Left kidney (tissue), 2 donors: Measurements from ENCODE around the gene PITPNM3. TPM values are rescaled to one million over a fixed set of nuclear protein-coding genes. Genes with fewer than 3 reads are reported as not detected.

Experiments used
- DNase-seq: peaks from one replicate; pipeline ENCODE4 v3.0.0-alpha.2; 2013
- polyA plus RNA-seq: library from polyadenylated mRNA; unstranded; fragments of 120-200 nt; gene quantifications from one replicate; pipeline ENCODE4 v1.2.1, GENCODE V29; 2013; ENCODE audit not compliant: insufficient read length

The PITPNM3 gene
- polyA plus RNA-seq, 1 donor, result 8.0 TPM

- no peak for DNase-seq
Observed at GRCh38 chr17:6551869-6552531, 4.4 kb downstream of the PITPNM3 start.

GRCh38 chr17:6551356-6551755, 5.0 kb downstream of the PITPNM3 start:
- no peak for DNase-seq

- DNase-seq, result no peak
Observed at GRCh38 chr17:6549384-6550036, 6.8 kb downstream of the PITPNM3 start.

GRCh38 chr17:6548578-6549330, 7.6 kb downstream of the PITPNM3 start:
- no peak for DNase-seq

GRCh38 chr17:6548034-6548433, 8.3 kb downstream of the PITPNM3 start:
- DNase-seq, result no peak

- DNase-seq, result no peak
Observed at GRCh38 chr17:6547336-6547735, 9.0 kb downstream of the PITPNM3 start.

- DNase-seq, result no peak
Observed at GRCh38 chr17:6546069-6546718, 10.2 kb downstream of the PITPNM3 start.

- no peak for DNase-seq
Observed at GRCh38 chr17:6545291-6545690, 11.1 kb downstream of the PITPNM3 start.

GRCh38 chr17:6544011-6544370, 12.4 kb downstream of the PITPNM3 start:
- no peak for DNase-seq

GRCh38 chr17:6543079-6544010, 13.0 kb downstream of the PITPNM3 start:
- DNase-seq, result no peak

GRCh38 chr17:6542577-6542976, 13.8 kb downstream of the PITPNM3 start:
- DNase-seq, result no peak

GRCh38 chr17:6541886-6542285, 14.5 kb downstream of the PITPNM3 start:
- no peak for DNase-seq

GRCh38 chr17:6539871-6540270, 16.5 kb downstream of the PITPNM3 start:
- DNase-seq, result no peak

GRCh38 chr17:6536566-6537065, 19.7 kb downstream of the PITPNM3 start:
- no peak for DNase-seq

- DNase-seq, result no peak
Observed at GRCh38 chr17:6536053-6536452, 20.3 kb downstream of the PITPNM3 start.

GRCh38 chr17:6534846-6535514, 21.4 kb downstream of the PITPNM3 start:
- DNase-seq, result no peak

- no peak for DNase-seq
Observed at GRCh38 chr17:6532441-6532885, 23.9 kb downstream of the PITPNM3 start.

- no peak for DNase-seq
Observed at GRCh38 chr17:6531575-6531974, 24.8 kb downstream of the PITPNM3 start.

GRCh38 chr17:6530324-6530920, 25.9 kb downstream of the PITPNM3 start:
- DNase-seq, result no peak

GRCh38 chr17:6528557-6528956, 27.8 kb downstream of the PITPNM3 start:
- DNase-seq, result no peak
